ENCODE results near the gene NR1D1.

The NR1D1 gene

DNA sequence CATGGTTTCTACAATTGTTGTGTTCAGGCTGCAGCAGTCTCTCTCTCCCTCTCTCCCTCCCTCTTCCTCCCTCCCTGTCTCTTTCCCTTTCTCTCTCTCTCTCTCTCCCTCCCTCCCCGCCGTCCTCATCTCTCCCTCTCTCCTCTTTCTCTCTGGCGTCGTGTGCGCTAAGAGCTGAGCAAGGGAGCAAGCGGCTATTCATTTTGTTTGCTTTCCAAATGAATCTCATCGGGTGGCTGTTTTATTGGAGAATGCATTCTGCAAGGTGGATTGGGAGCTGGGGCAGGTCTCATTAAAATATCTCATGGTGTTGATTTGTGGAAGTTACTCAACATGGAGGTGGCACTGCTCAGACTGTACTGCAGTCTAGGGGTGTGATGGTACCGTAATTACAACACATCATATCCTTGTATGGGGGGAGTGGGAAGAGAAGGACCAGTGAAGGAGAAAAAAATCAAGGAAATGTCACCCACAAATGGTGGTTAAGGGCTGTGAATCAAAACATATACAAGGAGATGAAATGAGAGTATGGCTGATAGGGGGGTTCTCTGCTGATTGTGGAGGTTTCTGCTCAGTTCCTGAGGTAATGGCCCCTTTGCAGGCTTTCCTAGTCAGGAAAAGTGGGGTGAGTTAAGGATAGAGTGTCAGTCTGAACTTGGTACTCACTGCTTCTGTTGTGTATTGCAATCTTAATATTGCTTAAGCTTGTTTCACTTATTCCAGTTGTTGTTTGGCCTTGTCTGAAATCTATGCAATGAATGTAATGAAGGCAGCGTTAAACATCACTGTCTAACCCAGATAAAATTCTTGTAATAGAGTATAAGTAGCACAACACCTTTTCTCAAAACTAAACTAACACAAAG is 24.1 kb upstream of the NR1D1 start:
- Histone ChIP-seq H3K4me2 (peak overlapping the region; percentile 81 to 98 (median 94)), H3K27ac (peak overlapping the region in 10 of 11 experiments; percentile 92 to 99 (median 98); a peak in 18 of 22 replicates), H4K20me1 (peaks cover 23 to 54% (median 34%) of the 10 kb centered on the region in 11 experiments), H3K27me3 (no peaks in the 10 kb centered on the region), H3K4me1 (peaks cover 30 to 42% (median 32%) of the 10 kb centered on the region in 10 experiments), H3K9ac (peak overlapping the region; percentile 96 to 99 (median 99)), H3K4me3 (peak overlapping the region; percentile 97 to 100 (median 100)), H3K36me3 (peaks cover 41 to 49% (median 44%) of the 10 kb centered on the region in 11 experiments), H3K9me3 (replicated peaks in 1 of 11) (no peaks in the 10 kb centered on the region)
- TF ChIP-seq Cebpa-rat (IDR thresholded peaks at IDR 0.05): no peak

DNA sequence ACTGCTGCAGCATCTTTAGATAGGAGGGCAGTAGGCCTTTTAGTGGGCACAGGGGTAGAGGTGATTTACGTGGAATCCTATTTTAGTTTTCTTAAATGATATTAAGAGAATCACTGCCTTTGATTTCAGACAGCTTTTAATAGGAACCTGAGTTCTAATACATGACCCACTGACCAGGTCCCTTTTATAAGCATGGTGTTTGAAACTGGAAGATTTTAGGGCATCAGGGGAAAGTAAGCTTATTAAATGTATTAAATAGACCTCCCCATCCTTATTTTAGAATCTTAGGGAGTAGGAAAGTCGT is 23.4 kb upstream of the NR1D1 start:
- Histone ChIP-seq H3K36me3 (peaks cover 33 to 42% (median 36%) of the 10 kb centered on the region in 11 experiments), H3K9ac (peak overlapping the region; percentile 96 to 99 (median 99)), H3K4me2 (peak overlapping the region; percentile 81 to 98 (median 94)), H3K4me1 (peaks cover 30 to 42% (median 35%) of the 10 kb centered on the region in 10 experiments), H3K9me3 (replicated peaks in 1 of 11) (no peaks in the 10 kb centered on the region), H3K27ac (peak overlapping the region in 10 of 11 experiments; percentile 92 to 99 (median 98); a peak in 21 of 22 replicates), H3K27me3 (no peaks in the 10 kb centered on the region), H4K20me1 (peaks cover 23 to 54% (median 34%) of the 10 kb centered on the region in 11 experiments), H3K4me3 (peak overlapping the region; percentile 97 to 100 (median 100))
- no peak for TF ChIP-seq Cebpa-rat (IDR thresholded peaks at IDR 0.05)

DNA sequence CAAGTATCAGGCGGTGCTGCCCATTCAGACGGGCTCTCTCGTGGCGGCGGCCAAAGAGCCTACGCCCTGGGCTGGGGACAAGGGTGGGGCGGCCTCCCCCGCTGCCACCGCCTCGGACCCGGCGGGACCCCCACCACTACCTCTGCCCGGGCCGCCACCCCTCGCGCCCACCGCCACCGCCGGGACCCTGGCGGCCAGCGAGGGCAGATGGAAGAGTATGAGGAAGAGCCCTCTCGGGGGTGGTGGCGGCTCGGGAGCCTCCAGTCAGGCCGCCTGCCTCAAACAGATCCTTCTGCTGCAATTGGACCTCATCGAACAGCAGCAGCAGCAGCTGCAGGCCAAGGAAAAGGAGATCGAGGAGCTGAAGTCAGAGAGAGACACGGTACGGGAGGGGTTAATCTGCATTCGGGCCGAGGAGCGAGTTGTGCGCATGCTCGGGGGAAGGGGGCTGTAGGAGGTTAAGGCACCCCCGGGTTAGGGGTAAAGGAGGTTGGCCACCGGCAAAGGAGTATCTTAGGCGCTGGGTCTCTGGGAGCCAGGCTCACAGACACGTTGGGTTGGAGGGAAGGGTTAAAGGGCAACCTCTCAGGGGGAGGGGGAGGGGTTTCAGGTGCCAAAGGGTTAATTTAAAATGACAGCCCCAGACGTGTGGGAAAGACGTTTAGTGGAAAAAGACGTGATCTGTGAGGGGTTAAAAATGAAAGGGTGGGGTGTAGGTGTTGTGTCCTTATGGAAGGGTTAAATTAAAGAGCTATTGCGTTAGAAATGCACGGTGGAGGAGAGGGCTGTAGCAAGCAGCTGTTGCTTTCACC is 22.8 kb upstream of the NR1D1 start:
- Histone ChIP-seq H3K36me3 (peaks cover 28 to 36% (median 31%) of the 10 kb centered on the region in 11 experiments), H4K20me1 (peaks cover 23 to 54% (median 34%) of the 10 kb centered on the region in 11 experiments), H3K4me2 (peak overlapping the region; percentile 81 to 98 (median 94)), H3K27me3 (no peaks in the 10 kb centered on the region), H3K4me1 (peaks cover 31 to 45% (median 37%) of the 10 kb centered on the region in 10 experiments), H3K9me3 (replicated peaks in 1 of 11) (no peaks in the 10 kb centered on the region), H3K4me3 (peak overlapping the region; percentile 97 to 100 (median 100)), H3K27ac (peak overlapping the region; percentile 92 to 99 (median 97)), H3K9ac (peak overlapping the region; percentile 96 to 99 (median 99))
- TF ChIP-seq Cebpa-rat (IDR thresholded peaks at IDR 0.05): no peak

DNA sequence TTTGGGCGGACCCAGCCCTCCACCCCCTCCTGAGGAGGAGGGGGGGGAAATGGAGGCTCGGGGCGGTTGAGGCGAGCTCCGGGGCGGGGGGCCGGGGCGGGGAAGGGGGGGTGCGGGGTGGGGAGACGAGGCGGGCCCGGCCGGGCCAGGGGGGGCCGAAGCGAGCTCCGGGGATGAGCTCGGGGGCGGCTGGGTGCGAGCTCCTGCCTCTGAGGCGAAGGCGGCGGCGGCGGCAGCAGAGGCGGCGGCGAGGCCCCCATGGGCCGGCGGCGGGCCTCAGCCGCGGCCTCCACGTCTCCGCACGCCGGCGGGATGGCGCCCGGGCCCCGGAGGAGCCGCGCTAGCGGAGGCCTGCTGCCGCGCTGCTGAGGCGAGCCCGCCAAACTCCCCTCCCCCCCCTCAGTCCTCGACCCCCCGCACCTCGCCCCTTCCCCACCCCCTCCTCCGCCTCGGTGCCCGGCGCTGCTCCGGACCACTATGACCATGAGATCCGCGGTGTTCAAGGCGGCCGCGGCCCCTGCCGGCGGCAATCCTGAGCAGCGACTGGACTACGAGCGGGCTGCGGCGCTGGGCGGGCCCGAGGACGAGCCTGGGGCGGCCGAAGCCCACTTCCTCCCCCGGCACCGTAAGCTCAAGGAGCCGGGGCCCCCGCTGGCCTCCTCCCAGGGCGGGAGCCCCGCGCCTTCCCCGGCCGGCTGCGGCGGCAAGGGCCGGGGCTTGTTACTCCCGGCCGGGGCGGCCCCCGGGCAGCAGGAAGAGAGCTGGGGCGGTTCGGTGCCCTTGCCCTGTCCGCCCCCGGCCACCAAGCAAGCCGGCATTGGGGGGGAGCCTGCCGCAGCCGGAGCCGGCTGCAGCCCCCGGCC is 22.0 kb upstream of the NR1D1 start:
- Histone ChIP-seq H3K9ac (peak overlapping the region; percentile 96 to 99 (median 99)), H3K27me3 (no peaks in the 10 kb centered on the region), H3K4me1 (peaks cover 31 to 51% (median 40%) of the 10 kb centered on the region in 10 experiments), H3K27ac (peak overlapping the region; percentile 92 to 99 (median 97)), H3K4me3 (peak overlapping the region; percentile 97 to 100 (median 100)), H3K4me2 (peak overlapping the region; percentile 81 to 99 (median 94)), H3K9me3 (replicated peaks in 1 of 11) (no peaks in the 10 kb centered on the region), H3K36me3 (peaks cover 19 to 28% (median 22%) of the 10 kb centered on the region in 11 experiments), H4K20me1 (peaks cover 23 to 47% (median 34%) of the 10 kb centered on the region in 11 experiments)
- TF ChIP-seq Cebpa-rat (IDR thresholded peaks at IDR 0.05): no peak

DNA sequence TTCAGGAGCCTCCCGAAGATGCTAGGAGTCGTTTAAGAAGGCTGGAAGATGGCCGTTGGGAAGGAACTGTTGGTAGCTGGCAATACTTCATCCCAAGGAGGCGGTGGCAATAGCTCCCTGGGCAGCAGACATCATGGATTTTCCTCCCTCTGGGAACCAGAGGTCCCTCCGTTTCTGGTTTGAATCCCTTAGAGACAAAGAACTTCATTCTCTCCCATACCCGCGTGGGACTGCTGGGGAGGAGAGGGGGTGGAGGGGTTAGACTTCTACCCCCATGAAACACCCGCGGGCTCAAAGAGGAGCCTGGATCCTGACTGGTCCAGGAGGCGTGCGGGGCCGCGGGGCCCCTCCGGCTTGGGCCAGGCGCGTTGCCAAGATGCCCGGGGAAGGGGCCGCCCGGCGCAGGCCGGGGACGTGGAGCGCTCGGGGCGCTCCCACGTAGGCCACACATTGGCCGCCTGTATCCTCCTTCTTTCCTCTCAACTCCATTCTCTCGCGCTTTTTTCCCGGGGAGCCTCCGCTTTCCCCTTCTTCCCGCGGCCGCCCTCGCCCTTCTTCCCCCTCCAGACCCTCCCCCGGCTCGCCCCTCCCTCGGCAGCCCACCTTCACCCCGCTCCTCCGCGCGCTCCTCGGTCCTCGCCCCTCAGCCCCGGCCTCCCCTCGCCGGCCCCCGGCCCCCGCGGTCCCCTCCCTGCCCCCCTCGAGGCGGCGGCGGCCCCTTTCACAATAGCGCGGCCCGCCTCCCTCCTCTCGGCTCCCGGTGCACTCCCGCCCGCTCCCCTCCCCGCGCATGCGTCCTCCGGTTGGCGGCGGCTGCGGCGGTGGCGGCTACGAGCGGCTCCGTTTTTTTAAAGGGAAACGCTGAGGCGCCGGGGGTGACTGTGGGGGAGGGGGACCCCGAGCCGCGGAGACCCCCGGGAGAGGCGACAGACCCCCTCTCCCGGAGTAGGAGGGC is 21.1 kb upstream of the NR1D1 start, which contains the start of gene MSL1:
MSL1 (plus strand) TSS at position 791 of the 955 bp plus-strand sequence. CDS start 642 bp downstream, outside the sequence.
- peaks cover 10 to 19% (median 13%) of the 10 kb centered on the region in 11 experiments; a peak in 20 of 22 replicates for H3K36me3 ChIP-seq
- peaks cover 31 to 51% (median 40%) of the 10 kb centered on the region in 10 experiments for H3K4me1 ChIP-seq
- H3K4me3 ChIP-seq: peak within 1 kb of the TSS; percentile 97 to 100 (median 100)
- TF ChIP-seq Cebpa-rat (IDR thresholded peaks at IDR 0.05): no peak
- H3K27me3 ChIP-seq: no peaks in the 10 kb centered on the region
- peak within 1 kb of the TSS; percentile 93 to 99 (median 95) for H3K4me2 ChIP-seq
- peak within 1 kb of the TSS; percentile 96 to 99 (median 99) for H3K9ac ChIP-seq
- H3K9me3 ChIP-seq (replicated peaks in 1 of 11): no peaks in the 10 kb centered on the region
- H3K27ac ChIP-seq: peak within 1 kb of the TSS; percentile 92 to 99 (median 97)
- H4K20me1 ChIP-seq: peaks cover 23 to 39% (median 31%) of the 10 kb centered on the region in 11 experiments

DNA sequence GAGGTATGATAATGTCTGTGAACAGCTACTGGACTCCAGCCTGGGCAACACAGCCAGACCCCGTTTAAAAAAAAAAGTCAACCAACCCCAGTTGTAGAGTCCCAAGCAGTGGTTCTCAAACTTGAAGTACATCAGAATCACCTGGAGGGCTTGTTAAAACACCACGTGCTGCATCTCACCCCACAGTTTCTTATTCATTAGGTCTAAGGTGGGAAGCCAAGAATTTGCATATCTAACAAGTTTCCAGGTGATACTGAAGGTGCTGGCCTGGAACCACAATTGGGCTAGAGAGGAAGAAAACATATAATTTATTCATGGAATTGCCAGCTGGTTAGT is 14.7 kb upstream of the NR1D1 start:
- Histone ChIP-seq H3K4me1 (peaks cover 47 to 66% (median 55%) of the 10 kb centered on the region in 10 experiments), H4K20me1 (no peaks in the 10 kb centered on the region), H3K9me3 (replicated peaks in 1 of 11) (no peaks in the 10 kb centered on the region), H3K27ac (no peak overlapping the region), H3K27me3 (no peaks in the 10 kb centered on the region), H3K4me2 (no peak overlapping the region), H3K36me3 (no peaks in the 10 kb centered on the region), H3K9ac (no peak overlapping the region), H3K4me3 (no peak overlapping the region)
- no peak for TF ChIP-seq Cebpa-rat (IDR thresholded peaks at IDR 0.05)

DNA sequence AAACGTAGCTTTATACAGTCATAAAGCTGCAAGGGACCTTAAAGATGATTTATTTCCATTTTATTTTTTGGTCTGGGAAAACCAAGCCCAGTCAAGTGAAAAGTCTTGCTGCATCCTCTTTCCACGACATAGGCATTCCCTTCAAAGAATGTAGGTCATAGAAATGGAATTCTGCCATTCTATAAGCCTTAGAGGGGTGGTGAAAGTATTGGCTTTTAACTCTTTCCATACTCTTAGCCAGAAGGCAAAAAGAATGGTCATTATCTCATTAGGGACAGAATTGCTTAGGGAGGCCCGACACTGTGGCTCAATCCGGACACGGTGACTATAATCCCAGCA is 13.5 kb upstream of the NR1D1 start:
- no peaks in the 10 kb centered on the region for H3K36me3 ChIP-seq
- peak overlapping the region; percentile 23 to 90 (median 85); a peak in 21 of 22 replicates for H3K27ac ChIP-seq
- peak overlapping the region; percentile 37 to 69 (median 56); a peak in 19 of 20 replicates for H3K4me3 ChIP-seq
- peaks cover 52 to 66% (median 60%) of the 10 kb centered on the region in 10 experiments for H3K4me1 ChIP-seq
- H3K9me3 ChIP-seq (replicated peaks in 1 of 11): no peaks in the 10 kb centered on the region
- peak overlapping the region; percentile 70 to 95 (median 87) for H3K4me2 ChIP-seq
- no peak for TF ChIP-seq Cebpa-rat (IDR thresholded peaks at IDR 0.05)
- no peaks in the 10 kb centered on the region for H3K27me3 ChIP-seq
- H3K9ac ChIP-seq: peak overlapping the region; percentile 61 to 87 (median 80)
- no peaks in the 10 kb centered on the region for H4K20me1 ChIP-seq

All from BLaER1 treated with 17β-estradiol and CSF1 and Interleukin-3, amounts not matched to agents 10 nM and 100 nM (cell line).